IMR-90 (cell line): ENCODE measurements around the gene PDK1. TPM values are rescaled to one million over a fixed set of nuclear protein-coding genes. Genes with fewer than 3 reads are reported as not detected.
A peak's percentile ranks its signal among the peaks of the same experiment; 100 is the strongest.

ENCODE experiments used
- ATAC-seq: fragments of 200-7000 bp; cut with Tn5 transposase; 2 replicates; pipeline ENCODE4 v1.9.1; 2020; ENCODE audit warnings: low read depth, mild to moderate bottlenecking, moderate library complexity
- BruUV-seq: library from RNA; stranded (reverse); fragments of 400-500 nt; replicated peaks from 2 replicates; lab custom pipeline; 2021; lab: Mats Ljungman, UMichigan
- CTCF ChIA-PET: fragments of 300-600 bp; formaldehyde crosslinking; extraction: SDS; loops from one replicate; lab custom pipeline; 2021; ENCODE audit warnings: antibody characterized with exemption; lab: Yijun Ruan, JAX
- POLR2A ChIA-PET: fragments of 300-600 bp; sonication (Branson Sonifier 250); formaldehyde crosslinking; loops from one replicate; lab custom pipeline; 2022; ENCODE audit warnings: antibody characterized with exemption; ENCODE audit not compliant: unreplicated experiment; lab: Charles Lee
- DNase-seq: peaks from one replicate; pipeline ENCODE4 v3.0.0; 2013
- H2AFZ ChIP-seq: replicated peaks from 2 replicates; pipeline ENCODE3; 2013; ENCODE audit warnings: low read length, mild to moderate bottlenecking; ENCODE audit not compliant: poor library complexity
- H2AK5ac ChIP-seq: 2 replicates; pipeline ENCODE4 v1.6.1; 2013; ENCODE audit warnings: low read depth, low read length, inconsistent platforms
- H2AK9ac ChIP-seq: replicated peaks from 2 replicates; pipeline ENCODE3; 2013; ENCODE audit warnings: mild to moderate bottlenecking, low read depth, low read length, moderate library complexity; ENCODE audit not compliant: poor library complexity
- H2BK120ac ChIP-seq: 2 replicates; pipeline ENCODE4 v1.6.1; 2013; ENCODE audit warnings: low read depth, low read length, inconsistent platforms
- H2BK15ac ChIP-seq: 3 replicates; pipeline ENCODE4 v1.6.1; 2013; ENCODE audit warnings: low read depth, low read length, inconsistent platforms
- H2BK20ac ChIP-seq: 2 replicates; pipeline ENCODE4 v1.6.1; 2013; ENCODE audit warnings: low read depth, mild to moderate bottlenecking, inconsistent platforms, low read length, moderate library complexity
- H2BK5ac ChIP-seq: 2 replicates; pipeline ENCODE4 v1.6.1; 2013; ENCODE audit warnings: mild to moderate bottlenecking, low read depth, low read length, inconsistent platforms; ENCODE audit not compliant: poor library complexity, severe bottlenecking
- H3K14ac ChIP-seq: replicated peaks from 2 replicates; pipeline ENCODE4 v1.6.1; 2013; ENCODE audit warnings: low read depth, low read length, inconsistent platforms
- H3K18ac ChIP-seq: 2 replicates; pipeline ENCODE4 v1.6.1; 2013; ENCODE audit warnings: low read depth, low read length, control low read depth
- H3K23ac ChIP-seq: 2 replicates; pipeline ENCODE4 v1.6.1; 2013; ENCODE audit warnings: low read depth, low read length, inconsistent platforms
- H3K27ac ChIP-seq: 2 replicates; pipeline ENCODE4 v1.5.1; 2013; ENCODE audit warnings: mild to moderate bottlenecking, control low read depth, low read length; ENCODE audit not compliant: insufficient read depth
- H3K27me3 ChIP-seq: 2 replicates; pipeline ENCODE4 v1.6.1; 2013; ENCODE audit warnings: low read length; ENCODE audit not compliant: control insufficient read depth, insufficient read depth
- H3K36me3 ChIP-seq: 2 replicates; pipeline ENCODE4 v1.6.1; 2013; ENCODE audit warnings: low read length, mixed read lengths; ENCODE audit not compliant: control insufficient read depth, insufficient read depth
- H3K4ac ChIP-seq: 2 replicates; pipeline ENCODE4 v1.6.1; 2013; ENCODE audit warnings: low read depth, low read length, inconsistent platforms
- H3K4me1 ChIP-seq: 2 replicates; pipeline ENCODE4 v1.6.1; 2013; ENCODE audit warnings: low read length, mixed read lengths; ENCODE audit not compliant: control insufficient read depth, insufficient read depth
- H3K4me2 ChIP-seq: 2 replicates; pipeline ENCODE4 v1.6.1; 2013; ENCODE audit warnings: low read depth, mild to moderate bottlenecking, control low read depth, low read length, moderate library complexity
- H3K4me3 ChIP-seq: 2 replicates; pipeline ENCODE4 v1.5.1; 2013; ENCODE audit warnings: low read depth, mild to moderate bottlenecking, control low read depth, low read length, moderate library complexity; ENCODE audit not compliant: insufficient read depth
- H3K56ac ChIP-seq: 2 replicates; pipeline ENCODE4 v1.6.1; 2013; ENCODE audit warnings: low read length, inconsistent platforms; ENCODE audit not compliant: insufficient read depth; ENCODE audit errors: extremely low read depth
- H3K79me1 ChIP-seq, 2 experiments: 2 replicates each; pipeline ENCODE4 v1.6.1; 2013; ENCODE audit warnings: low read length in 2 of 2, inconsistent platforms in 1 of 2, low read depth in 1 of 2
- H3K9ac ChIP-seq: 2 replicates; pipeline ENCODE4 v1.6.1; 2013; ENCODE audit warnings: low read depth, low read length, control low read depth
- H3K9me1 ChIP-seq: 2 replicates; pipeline ENCODE4 v1.6.1; 2013; ENCODE audit warnings: low read length, inconsistent platforms; ENCODE audit not compliant: insufficient read depth
- H3K9me3 ChIP-seq: 2 replicates; pipeline ENCODE4 v1.6.1; 2013; ENCODE audit warnings: low read length; ENCODE audit not compliant: control insufficient read depth, insufficient read depth
- H4K20me1 ChIP-seq: 2 replicates; pipeline ENCODE4 v1.6.1; 2013; ENCODE audit warnings: low read length, inconsistent platforms; ENCODE audit not compliant: insufficient read depth
- H4K5ac ChIP-seq: 2 replicates; pipeline ENCODE4 v1.6.1; 2013; ENCODE audit warnings: mild to moderate bottlenecking, low read depth, low read length, control low read depth
- H4K8ac ChIP-seq, 2 experiments: 2 replicates each; pipeline ENCODE4 v1.6.1; 2013; ENCODE audit warnings: low read depth in 2 of 2, low read length in 2 of 2, control low read depth in 1 of 2, inconsistent platforms in 1 of 2
- H4K91ac ChIP-seq: 2 replicates; pipeline ENCODE4 v1.6.1; 2013; ENCODE audit warnings: low read depth, low read length, inconsistent platforms; ENCODE audit not compliant: insufficient read depth
- BHLHE40 ChIP-seq: fragments of 150-350 bp; IDR thresholded peaks from 2 replicates; pipeline ENCODE4 v1.6.1; 2016; ENCODE audit warnings: mild to moderate bottlenecking, low read depth, low read length
- CEBPB ChIP-seq: IDR thresholded peaks from 2 replicates; pipeline ENCODE4 v1.6.1; 2012; ENCODE audit warnings: low read depth, low read length, improper control_type of control experiment
- CHD1 ChIP-seq: IDR thresholded peaks from 2 replicates; pipeline ENCODE4 v1.6.1; 2012; ENCODE audit warnings: low read depth, low read length, improper control_type of control experiment
- FOS ChIP-seq: fragments of 150-350 bp; IDR thresholded peaks from 2 replicates; pipeline ENCODE4 v1.6.1; 2016; ENCODE audit warnings: low read depth, low read length
- MAFK ChIP-seq: IDR thresholded peaks from 2 replicates; pipeline ENCODE4 v1.6.1; 2012; ENCODE audit warnings: low read depth, low read length, improper control_type of control experiment
- MAZ ChIP-seq: IDR thresholded peaks from 2 replicates; pipeline ENCODE4 v1.6.1; 2012; ENCODE audit warnings: low read depth, mild to moderate bottlenecking, low read length, improper control_type of control experiment, moderate library complexity, borderline replicate concordance
- MXI1 ChIP-seq: IDR thresholded peaks from 2 replicates; pipeline ENCODE4 v1.6.1; 2012; ENCODE audit warnings: low read depth, mild to moderate bottlenecking, low read length, moderate library complexity, borderline replicate concordance
- NFE2L2 ChIP-seq: fragments of 150-350 bp; IDR thresholded peaks from 2 replicates; pipeline ENCODE4 v1.6.1; 2016; ENCODE audit warnings: low read depth, mild to moderate bottlenecking, low read length
- POLR2A ChIP-seq: IDR thresholded peaks from 2 replicates; pipeline ENCODE4 v1.6.1; 2012; ENCODE audit warnings: mild to moderate bottlenecking, low read depth, low read length
- RAD21 ChIP-seq: IDR thresholded peaks from 2 replicates; pipeline ENCODE4 v1.6.1; 2012; ENCODE audit warnings: low read length, improper control_type of control experiment
- RCOR1 ChIP-seq: IDR thresholded peaks from 2 replicates; pipeline ENCODE4 v1.6.1; 2012; ENCODE audit warnings: mild to moderate bottlenecking, low read length, improper control_type of control experiment; ENCODE audit not compliant: insufficient replicate concordance
- RFX5 ChIP-seq: IDR thresholded peaks from 2 replicates; pipeline ENCODE4 v1.8.0; 2012; ENCODE audit warnings: low read depth, mild to moderate bottlenecking, low read length, moderate library complexity
- SMC3 ChIP-seq: fragments of 150-350 bp; IDR thresholded peaks from 2 replicates; pipeline ENCODE4 v1.6.1; 2016; ENCODE audit warnings: low read depth, mild to moderate bottlenecking, antibody characterized with exemption, low read length, moderate library complexity
- WGBS, 2 experiments: methylation state at CpG; one replicate each; pipeline versions ENCODE4 v1.1.5 to v1.1.7; 2013; ENCODE audit warnings: missing lambda C conversion rate in 2 of 2; ENCODE audit not compliant: insufficient read length in 1 of 2; ENCODE audit errors: extremely low coverage in 2 of 2; 5-methylcytosine and 5-hydroxymethylcytosine counted together
- dilution Hi-C: fragments of 300-500 bp; cut with HindIII; formaldehyde crosslinking; loops from one replicate; pipeline ENCODE4 v1.14.3; 2018; ENCODE audit warnings: low sequenced_read_pairs; ENCODE audit not compliant: unreplicated experiment
- in situ Hi-C: fragments of 300-500 bp; cut with MboI; formaldehyde crosslinking; loops from 3 replicates; pipeline ENCODE4 v1.14.3; 2019; ENCODE audit warnings: low sequenced_read_pairs, inconsistent platforms, mixed read lengths
- intact Hi-C: fragments of 100-400 bp; cut with micrococcal nuclease; formaldehyde crosslinking; loops from 2 replicates; pipeline ENCODE4 v1.10.0; 2022
- polyA plus RNA-seq, 3 experiments: library from polyadenylated mRNA; depleted of rRNA; stranded (reverse); fragments of >200 nt; gene quantifications; 2 replicates each; pipeline ENCODE4 v1.2.3, GENCODE V29; 2012; ENCODE audit warnings: low replicate concordance in 1 of 3
- total RNA-seq: library from RNA; depleted of rRNA; stranded (reverse); fragments of >200 nt; gene quantifications from 2 replicates; pipeline ENCODE4 v1.2.3, GENCODE V29; 2012
- TF ChIP-seq, protein P1 (sequence below): fragments of 150-350 bp; IDR thresholded peaks from 2 replicates; pipeline ENCODE4 v1.6.1; 2017; ENCODE audit warnings: mild to moderate bottlenecking, antibody characterized with exemption, low read length, low read depth
- TF ChIP-seq, protein P2 (sequence below): conservative IDR thresholded peaks from 2 replicates; pipeline ENCODE4 v1.5.1; 2012; ENCODE audit warnings: mild to moderate bottlenecking, low read depth, low read length, improper control_type of control experiment
- TF ChIP-seq, protein P3 (sequence below): fragments of 150-350 bp; IDR thresholded peaks from 2 replicates; pipeline ENCODE4 v1.6.1; 2016; ENCODE audit warnings: low read depth, mild to moderate bottlenecking, low read length, moderate library complexity, borderline replicate concordance

PDK1 gene
- total and polyA plus RNA-seq, 2 of the 4 experiments (the other 2 are of a cell fraction), result 38.1 to 85.9 TPM

DNA sequence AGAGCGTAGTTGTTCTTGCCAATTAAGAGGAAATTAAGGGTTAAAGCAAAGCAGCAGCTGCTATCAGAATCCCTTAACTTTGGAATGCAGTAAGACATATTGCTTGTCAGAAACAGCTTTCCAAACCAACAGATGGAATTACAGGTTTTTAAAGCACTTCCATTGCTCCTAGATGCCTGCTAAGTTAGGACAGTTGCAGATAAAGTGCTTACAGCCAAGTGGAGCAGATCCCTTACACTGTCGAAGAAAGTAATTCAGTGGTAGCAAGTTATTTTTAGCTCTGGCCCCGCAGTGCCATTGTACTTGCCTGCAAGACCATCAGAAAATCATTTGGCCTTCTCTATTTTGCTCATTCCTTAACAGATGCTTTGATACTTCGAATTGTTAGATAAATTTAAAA, 5.4 kb downstream of the PDK1 start:
- Histone ChIP-seq H2BK20ac (no peak overlapping the region), H3K9me1 (peaks cover 15% of the 10 kb centered on the region), H3K18ac (no peak overlapping the region), H4K5ac (no peak overlapping the region), H3K79me1 (peaks cover 15 to 57% of the 10 kb centered on the region in 2 experiments), H3K27ac (no peak overlapping the region), H2BK15ac (no peak overlapping the region), H4K20me1 (peaks cover 42% of the 10 kb centered on the region; the same call in 1 of the 2 replicates), H3K9me3 (no peaks in the 10 kb centered on the region), H3K4me2 (peak overlapping the region; percentile 52; the same call in 1 of the 2 replicates), H3K9ac (no peak overlapping the region; the same call in 1 of the 2 replicates), H2AFZ (no peak overlapping the region), H2AK9ac (no peak overlapping the region), H2BK5ac (peak overlapping the region; percentile 1), H2BK120ac (no peak overlapping the region), H2AK5ac (no peak overlapping the region), H3K4ac (no peak overlapping the region), H3K27me3 (no peaks in the 10 kb centered on the region), H4K8ac (no peak overlapping the region; a peak in 1 of 4 replicates), H3K4me1 (peaks cover 10% of the 10 kb centered on the region), H3K4me3 (no peak overlapping the region), H3K36me3 (peaks cover 18% of the 10 kb centered on the region), H3K56ac (no peak overlapping the region), H3K14ac (no peak overlapping the region), H3K23ac (peak overlapping the region; percentile 21), H4K91ac (no peak overlapping the region)
- no TSS peak for BruUV-seq
- WGBS, 2 experiments, result no CpG with 5 or more reads among the region's 4 CpGs
- TF ChIP-seq BHLHE40, result no peak
- TF ChIP-seq RFX5, result no peak
- no peak for TF ChIP-seq MAFK
- TF ChIP-seq MAZ, result no peak
- no peak for TF ChIP-seq RCOR1
- no peak for TF ChIP-seq POLR2A
- no peak for TF ChIP-seq NFE2L2
- TF ChIP-seq CHD1, result no peak
- TF ChIP-seq, protein P1, sequence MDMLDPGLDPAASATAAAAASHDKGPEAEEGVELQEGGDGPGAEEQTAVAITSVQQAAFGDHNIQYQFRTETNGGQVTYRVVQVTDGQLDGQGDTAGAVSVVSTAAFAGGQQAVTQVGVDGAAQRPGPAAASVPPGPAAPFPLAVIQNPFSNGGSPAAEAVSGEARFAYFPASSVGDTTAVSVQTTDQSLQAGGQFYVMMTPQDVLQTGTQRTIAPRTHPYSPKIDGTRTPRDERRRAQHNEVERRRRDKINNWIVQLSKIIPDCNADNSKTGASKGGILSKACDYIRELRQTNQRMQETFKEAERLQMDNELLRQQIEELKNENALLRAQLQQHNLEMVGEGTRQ, result no peak
- TF ChIP-seq CEBPB, result no peak
- no peak for TF ChIP-seq FOS
- TF ChIP-seq RAD21, result no peak
- no peak for TF ChIP-seq MXI1
- TF ChIP-seq, protein P2, sequence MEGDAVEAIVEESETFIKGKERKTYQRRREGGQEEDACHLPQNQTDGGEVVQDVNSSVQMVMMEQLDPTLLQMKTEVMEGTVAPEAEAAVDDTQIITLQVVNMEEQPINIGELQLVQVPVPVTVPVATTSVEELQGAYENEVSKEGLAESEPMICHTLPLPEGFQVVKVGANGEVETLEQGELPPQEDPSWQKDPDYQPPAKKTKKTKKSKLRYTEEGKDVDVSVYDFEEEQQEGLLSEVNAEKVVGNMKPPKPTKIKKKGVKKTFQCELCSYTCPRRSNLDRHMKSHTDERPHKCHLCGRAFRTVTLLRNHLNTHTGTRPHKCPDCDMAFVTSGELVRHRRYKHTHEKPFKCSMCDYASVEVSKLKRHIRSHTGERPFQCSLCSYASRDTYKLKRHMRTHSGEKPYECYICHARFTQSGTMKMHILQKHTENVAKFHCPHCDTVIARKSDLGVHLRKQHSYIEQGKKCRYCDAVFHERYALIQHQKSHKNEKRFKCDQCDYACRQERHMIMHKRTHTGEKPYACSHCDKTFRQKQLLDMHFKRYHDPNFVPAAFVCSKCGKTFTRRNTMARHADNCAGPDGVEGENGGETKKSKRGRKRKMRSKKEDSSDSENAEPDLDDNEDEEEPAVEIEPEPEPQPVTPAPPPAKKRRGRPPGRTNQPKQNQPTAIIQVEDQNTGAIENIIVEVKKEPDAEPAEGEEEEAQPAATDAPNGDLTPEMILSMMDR, result no peak
- TF ChIP-seq, protein P3, sequence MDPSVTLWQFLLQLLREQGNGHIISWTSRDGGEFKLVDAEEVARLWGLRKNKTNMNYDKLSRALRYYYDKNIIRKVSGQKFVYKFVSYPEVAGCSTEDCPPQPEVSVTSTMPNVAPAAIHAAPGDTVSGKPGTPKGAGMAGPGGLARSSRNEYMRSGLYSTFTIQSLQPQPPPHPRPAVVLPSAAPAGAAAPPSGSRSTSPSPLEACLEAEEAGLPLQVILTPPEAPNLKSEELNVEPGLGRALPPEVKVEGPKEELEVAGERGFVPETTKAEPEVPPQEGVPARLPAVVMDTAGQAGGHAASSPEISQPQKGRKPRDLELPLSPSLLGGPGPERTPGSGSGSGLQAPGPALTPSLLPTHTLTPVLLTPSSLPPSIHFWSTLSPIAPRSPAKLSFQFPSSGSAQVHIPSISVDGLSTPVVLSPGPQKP, result no peak
- TF ChIP-seq SMC3, result no peak
- POLR2A ChIA-PET, result no interaction called here
- in situ Hi-C loops, result no loop called here
- ATAC-seq (peak; percentile 22; the same call in 1 of the 2 replicates), DNase-seq (peak; percentile 33)
- CTCF ChIA-PET, result no interaction called here
- dilution Hi-C loops, result no loop called here
- intact Hi-C loops, result no loop called here
